Activated B cell treated with CpG ODN at 0.5 μM for 24 hours (primary cell): Measurements from ENCODE around the gene YES1. TPM values are rescaled to one million over a fixed set of nuclear protein-coding genes. Genes with fewer than 3 reads are reported as not detected.

Source experiments
- ATAC-seq: fragments of 200-7000 bp; cut with Tn5 transposase; one replicate; pipeline ENCODE4 v1.10.0; 2021; ENCODE audit warnings: low read depth, mild to moderate bottlenecking, moderate library complexity
- CTCF ChIA-PET: fragments of 350-600 bp; sonication (Branson Sonifier 250); formaldehyde crosslinking; loops from one replicate; lab custom pipeline; 2021; ENCODE audit warnings: antibody characterized with exemption; lab: Charles Lee
- POLR2A ChIA-PET: fragments of 350-600 bp; sonication (Branson Sonifier 250); formaldehyde crosslinking; loops from one replicate; lab custom pipeline; 2021; ENCODE audit warnings: antibody characterized with exemption; lab: Charles Lee
- DNase-seq: peaks from one replicate; pipeline ENCODE4 v3.0.0; 2022
- H3K27ac Mint-ChIP-seq: one replicate; pipeline ENCODE4 v1.8.0; 2020; ENCODE audit warnings: mixed read lengths
- H3K27me3 Mint-ChIP-seq: one replicate; pipeline ENCODE4 v1.8.0; 2021; ENCODE audit warnings: mixed read lengths
- H3K36me3 Mint-ChIP-seq: one replicate; pipeline ENCODE4 v1.8.0; 2021; ENCODE audit warnings: low read depth, mixed read lengths
- H3K4me1 Mint-ChIP-seq: one replicate; pipeline ENCODE4 v1.8.0; 2021; ENCODE audit warnings: mixed read lengths
- H3K4me3 Mint-ChIP-seq: one replicate; pipeline ENCODE4 v1.8.0; 2020; ENCODE audit warnings: mild to moderate bottlenecking, mixed read lengths
- H3K9me3 Mint-ChIP-seq: one replicate; pipeline ENCODE4 v1.8.0; 2020; ENCODE audit warnings: mixed read lengths
- intact Hi-C: fragments of 100-400 bp; cut with micrococcal nuclease; formaldehyde crosslinking; loops from one replicate; pipeline ENCODE4 v1.15.1; 2024
- total RNA-seq: library from RNA; stranded (reverse); gene quantifications from 2 replicates; pipeline ENCODE4 v1.2.3, GENCODE V29; 2022
- TF ChIP-seq, protein P1 (sequence below): fragments of 200-600 bp; IDR thresholded peaks from one replicate; pipeline ENCODE4 v1.8.0; 2022; ENCODE audit warnings: antibody characterized with exemption, mild to moderate bottlenecking

YES1 gene
- total RNA-seq, 1 donor from 2014 or later, result 0.35 TPM

DNA sequence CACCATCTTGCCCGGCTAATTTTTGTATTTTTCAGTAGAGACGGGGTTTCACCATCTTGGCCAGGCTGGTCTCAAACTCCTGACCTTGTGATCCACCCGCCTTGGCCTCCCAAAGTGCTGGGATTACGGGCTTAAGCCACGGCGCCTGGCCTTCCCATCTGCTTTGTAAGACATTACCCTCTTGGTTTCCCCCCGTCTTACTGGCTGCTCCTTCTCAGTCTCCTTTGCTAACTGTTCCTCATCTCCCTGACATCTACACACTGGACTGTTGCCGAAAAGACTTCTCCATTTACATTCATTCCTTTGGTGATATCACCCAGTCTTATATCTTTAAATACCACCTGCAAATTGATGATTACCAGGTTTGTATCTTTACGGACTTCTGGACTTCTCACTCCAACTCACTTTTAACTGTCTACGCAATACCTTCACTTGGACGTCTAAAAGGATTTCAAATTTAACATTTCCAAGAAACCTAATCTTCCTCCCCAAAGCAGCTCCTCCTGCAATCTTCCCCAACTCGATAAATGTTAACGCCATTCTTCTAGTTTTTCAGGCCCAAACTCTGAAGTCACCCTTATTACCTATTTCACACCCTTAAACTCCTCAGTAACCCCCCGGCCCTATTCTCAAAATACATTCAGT lies 37.9 kb downstream of the YES1 start:
- no peaks in the 10 kb centered on the region for H3K27me3 Mint-ChIP-seq
- intact Hi-C loops, result no loop called here
- H3K27ac Mint-ChIP-seq, result no peak overlapping the region
- no peak for DNase-seq
- CTCF ChIA-PET, result interaction anchor here (0.7 kb wide), 1 partner anchor 48 kb away, joined by 3 read pairs; no protein-coding TSS in a partner anchor
- no peaks in the 10 kb centered on the region for H3K4me1 Mint-ChIP-seq
- ATAC-seq, result no peak
- no peaks in the 10 kb centered on the region for H3K9me3 Mint-ChIP-seq
- no peaks in the 10 kb centered on the region for H3K36me3 Mint-ChIP-seq
- no peak overlapping the region for H3K4me3 Mint-ChIP-seq
- TF ChIP-seq, protein P1, sequence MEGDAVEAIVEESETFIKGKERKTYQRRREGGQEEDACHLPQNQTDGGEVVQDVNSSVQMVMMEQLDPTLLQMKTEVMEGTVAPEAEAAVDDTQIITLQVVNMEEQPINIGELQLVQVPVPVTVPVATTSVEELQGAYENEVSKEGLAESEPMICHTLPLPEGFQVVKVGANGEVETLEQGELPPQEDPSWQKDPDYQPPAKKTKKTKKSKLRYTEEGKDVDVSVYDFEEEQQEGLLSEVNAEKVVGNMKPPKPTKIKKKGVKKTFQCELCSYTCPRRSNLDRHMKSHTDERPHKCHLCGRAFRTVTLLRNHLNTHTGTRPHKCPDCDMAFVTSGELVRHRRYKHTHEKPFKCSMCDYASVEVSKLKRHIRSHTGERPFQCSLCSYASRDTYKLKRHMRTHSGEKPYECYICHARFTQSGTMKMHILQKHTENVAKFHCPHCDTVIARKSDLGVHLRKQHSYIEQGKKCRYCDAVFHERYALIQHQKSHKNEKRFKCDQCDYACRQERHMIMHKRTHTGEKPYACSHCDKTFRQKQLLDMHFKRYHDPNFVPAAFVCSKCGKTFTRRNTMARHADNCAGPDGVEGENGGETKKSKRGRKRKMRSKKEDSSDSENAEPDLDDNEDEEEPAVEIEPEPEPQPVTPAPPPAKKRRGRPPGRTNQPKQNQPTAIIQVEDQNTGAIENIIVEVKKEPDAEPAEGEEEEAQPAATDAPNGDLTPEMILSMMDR, result no peak
- POLR2A ChIA-PET, result no interaction called here

DNA sequence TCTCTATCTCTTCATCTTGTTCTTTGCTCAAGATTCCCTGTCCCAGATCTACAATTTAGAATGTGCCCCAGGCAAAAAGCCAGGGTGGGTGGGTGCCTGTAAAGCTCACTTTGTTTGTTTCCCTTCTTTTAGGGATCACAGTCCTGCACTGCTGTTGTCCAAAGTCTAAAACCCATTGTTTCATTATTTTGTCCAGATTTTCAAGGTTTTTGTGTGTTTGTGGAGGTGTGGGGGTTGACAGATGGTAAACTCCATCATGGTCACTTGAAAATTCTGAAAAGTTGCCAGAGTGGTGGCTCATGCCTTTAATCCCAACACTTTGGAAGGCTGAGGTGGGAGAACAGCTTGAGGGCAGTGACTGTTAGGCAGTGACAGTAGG lies 41.5 kb downstream of the YES1 start:
- Mint-ChIP-seq H3K27me3 (no peaks in the 10 kb centered on the region), H3K9me3 (no peaks in the 10 kb centered on the region), H3K4me1 (no peaks in the 10 kb centered on the region), H3K36me3 (no peaks in the 10 kb centered on the region), H3K4me3 (no peak overlapping the region), H3K27ac (no peak overlapping the region)
- TF ChIP-seq, protein P1, result no peak
- POLR2A ChIA-PET, result no interaction called here
- no peak for ATAC-seq
- intact Hi-C loops, result no loop called here
- CTCF ChIA-PET, result no interaction called here
- DNase-seq, result no peak

DNA sequence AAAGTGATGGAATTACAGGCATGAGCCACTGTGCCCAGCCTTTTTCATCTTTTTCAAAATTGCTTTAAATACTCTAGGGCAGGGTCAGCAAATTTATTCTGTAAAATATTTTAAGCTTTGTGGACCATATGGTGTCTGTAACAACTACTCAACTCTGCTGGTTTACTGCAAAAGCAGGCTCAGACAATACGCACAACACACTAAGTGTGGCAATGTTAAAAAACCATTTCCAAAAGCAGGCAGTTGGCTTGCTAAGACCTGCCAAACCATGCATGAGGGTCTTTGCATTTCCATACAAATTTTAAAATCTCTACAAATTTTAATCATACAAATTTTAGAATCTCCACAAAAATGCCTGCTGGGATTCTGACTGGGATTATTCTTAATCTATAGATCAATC lies 44.1 kb downstream of the YES1 start:
- H3K4me3 Mint-ChIP-seq, result no peak overlapping the region
- H3K4me1 Mint-ChIP-seq, result no peaks in the 10 kb centered on the region
- intact Hi-C loops, result no loop called here
- no peaks in the 10 kb centered on the region for H3K36me3 Mint-ChIP-seq
- no peak for DNase-seq
- H3K27ac Mint-ChIP-seq, result no peak overlapping the region
- no peaks in the 10 kb centered on the region for H3K27me3 Mint-ChIP-seq
- ATAC-seq, result no peak
- CTCF ChIA-PET, result no interaction called here
- POLR2A ChIA-PET, result no interaction called here
- TF ChIP-seq, protein P1, result no peak
- H3K9me3 Mint-ChIP-seq, result no peaks in the 10 kb centered on the region

DNA sequence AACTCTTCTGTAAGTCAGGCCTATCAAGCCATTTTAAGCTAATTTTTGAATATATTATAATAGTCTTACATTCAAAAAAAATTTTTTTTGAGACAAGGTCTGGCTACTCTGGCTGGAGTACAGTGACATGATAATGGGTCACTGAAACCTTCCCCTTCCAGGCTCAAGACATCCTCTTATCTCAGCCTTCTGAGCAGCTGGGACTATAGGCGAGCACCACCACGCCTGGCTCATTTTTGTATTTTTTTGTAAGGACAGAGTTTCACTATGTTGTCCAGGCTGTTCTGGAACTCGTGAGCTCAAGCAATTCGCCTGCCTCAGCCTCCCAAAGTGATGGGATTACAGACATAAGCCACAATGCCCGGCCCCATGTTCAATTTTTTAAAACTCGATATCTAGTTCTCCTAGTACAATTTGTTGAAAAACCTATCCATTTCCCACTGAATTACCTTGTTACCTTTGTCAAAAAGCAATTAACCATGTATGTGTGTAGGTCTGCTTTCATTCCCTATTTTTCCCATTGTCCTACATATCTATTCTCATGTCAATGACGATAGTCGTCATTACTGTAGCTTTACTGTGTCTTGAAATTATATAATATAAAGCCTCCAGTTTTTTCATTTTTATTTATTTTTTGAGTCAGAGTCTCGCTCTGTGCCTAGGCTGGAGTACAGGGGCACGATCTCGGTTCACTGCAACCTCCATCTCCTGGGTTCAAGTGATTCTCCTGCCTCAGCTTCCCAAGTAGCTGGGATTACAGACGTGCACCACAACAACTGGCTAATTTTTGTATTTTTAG lies 44.8 kb downstream of the YES1 start:
- no peak for DNase-seq
- no peaks in the 10 kb centered on the region for H3K4me1 Mint-ChIP-seq
- no peaks in the 10 kb centered on the region for H3K9me3 Mint-ChIP-seq
- no peak overlapping the region for H3K27ac Mint-ChIP-seq
- ChIA-PET POLR2A (no interaction called here), CTCF (no interaction called here)
- TF ChIP-seq, protein P1, result no peak
- H3K27me3 Mint-ChIP-seq, result no peaks in the 10 kb centered on the region
- no peaks in the 10 kb centered on the region for H3K36me3 Mint-ChIP-seq
- ATAC-seq, result no peak
- H3K4me3 Mint-ChIP-seq, result no peak overlapping the region
- intact Hi-C loops, result no loop called here

DNA sequence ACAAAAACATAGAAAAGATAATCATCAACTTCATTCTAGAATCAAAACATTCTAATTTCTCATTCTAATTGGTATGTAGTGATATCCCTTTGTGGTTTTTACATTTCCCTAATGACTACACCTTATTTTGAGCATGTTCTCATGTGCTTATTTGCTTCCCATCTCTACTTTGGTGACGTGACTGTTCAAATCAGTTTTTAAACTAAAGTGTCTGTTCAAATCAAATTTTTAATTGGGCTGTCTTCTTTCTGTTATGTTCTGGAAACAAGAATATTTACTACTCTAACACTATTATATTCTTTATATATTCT lies 45.5 kb downstream of the YES1 start:
- DNase-seq (no peak), ATAC-seq (no peak)
- no peaks in the 10 kb centered on the region for H3K4me1 Mint-ChIP-seq
- intact Hi-C loops, result no loop called here
- ChIA-PET CTCF (no interaction called here), POLR2A (no interaction called here)
- H3K27me3 Mint-ChIP-seq, result no peaks in the 10 kb centered on the region
- H3K36me3 Mint-ChIP-seq, result no peaks in the 10 kb centered on the region
- H3K27ac Mint-ChIP-seq, result no peak overlapping the region
- TF ChIP-seq, protein P1, result no peak
- no peak overlapping the region for H3K4me3 Mint-ChIP-seq
- H3K9me3 Mint-ChIP-seq, result no peaks in the 10 kb centered on the region
